PC-3 (cell line): ENCODE data around the gene IGSF3. TPM values are rescaled to one million over a fixed set of nuclear protein-coding genes. Genes with fewer than 3 reads are reported as not detected.
"Not testable (repeated sequence)": the region's sequence is repeated elsewhere in the genome, so short reads cannot be mapped to it uniquely, and the experiment has no call there.

Experiments used
- ATAC-seq: fragments of 200-7000 bp; cut with Tn5 transposase; 2 replicates; pipeline ENCODE4 v1.9.1; 2020; ENCODE audit warnings: mild to moderate bottlenecking, moderate library complexity
- BruUV-seq: library from RNA; stranded (reverse); fragments of 400-500 nt; replicated peaks from 2 replicates; lab custom pipeline; 2021; lab: Mats Ljungman, UMichigan
- CTCF ChIA-PET: fragments of 300-600 bp; sonication (Branson Sonifier 250); formaldehyde crosslinking; loops from one replicate; lab custom pipeline; 2022; ENCODE audit warnings: antibody characterized with exemption; lab: Charles Lee
- POLR2A ChIA-PET: fragments of 300-600 bp; sonication (Branson Sonifier 250); formaldehyde crosslinking; loops from one replicate; lab custom pipeline; 2022; ENCODE audit warnings: antibody characterized with exemption; ENCODE audit not compliant: unreplicated experiment; lab: Charles Lee
- DNase-seq: peaks from one replicate; pipeline ENCODE4 v3.0.0-alpha.2; 2015
- H2AFZ ChIP-seq: fragments of 300-600 bp; sonication (generic); 2 replicates; pipeline ENCODE4 v1.6.0; 2016; ENCODE audit warnings: antibody characterized with exemption, low read length
- H3F3A ChIP-seq: fragments of 300-600 bp; sonication (generic); one replicate; pipeline ENCODE4 v1.6.0; 2017; ENCODE audit warnings: antibody characterized with exemption, low read length, control low read depth, mild to moderate bottlenecking; ENCODE audit not compliant: unreplicated experiment
- H3K27ac ChIP-seq: fragments of 300-600 bp; sonication (generic); 2 replicates; pipeline ENCODE4 v1.5.1; 2016; ENCODE audit warnings: mild to moderate bottlenecking, low read length
- H3K27me3 ChIP-seq: fragments of 300-600 bp; sonication (generic); 2 replicates; pipeline ENCODE4 v1.6.1; 2016; ENCODE audit warnings: low read length, mixed read lengths
- H3K36me3 ChIP-seq: fragments of 300-600 bp; sonication (generic); 2 replicates; pipeline ENCODE4 v1.6.1; 2016; ENCODE audit warnings: low read depth, mixed run types, low read length, mixed read lengths
- H3K4me1 ChIP-seq: fragments of 300-600 bp; sonication (generic); 2 replicates; pipeline ENCODE4 v1.5.1; 2016; ENCODE audit warnings: low read length; ENCODE audit not compliant: insufficient read depth
- H3K4me2 ChIP-seq: fragments of 300-600 bp; sonication (generic); 2 replicates; pipeline ENCODE4 v1.6.0; 2016; ENCODE audit warnings: low read length
- H3K4me3 ChIP-seq: fragments of 300-600 bp; sonication (generic); 2 replicates; pipeline ENCODE4 v1.5.1; 2016; ENCODE audit warnings: mild to moderate bottlenecking, low read length, mixed read lengths
- H3K79me2 ChIP-seq: fragments of 300-600 bp; sonication (generic); 2 replicates; pipeline ENCODE4 v1.6.1; 2017; ENCODE audit warnings: low read length, mixed read lengths
- H3K9ac ChIP-seq: fragments of 300-600 bp; sonication (generic); 2 replicates; pipeline ENCODE4 v1.6.0; 2016; ENCODE audit warnings: mild to moderate bottlenecking, low read length
- H3K9me2 ChIP-seq: fragments of 300-600 bp; sonication (generic); replicated peaks from 2 replicates; pipeline ENCODE4 v1.6.1; 2016; ENCODE audit warnings: mixed run types, low read length, mixed read lengths
- H3K9me3 ChIP-seq: fragments of 300-600 bp; sonication (generic); 2 replicates; pipeline ENCODE4 v1.6.1; 2016; ENCODE audit warnings: low read length, mixed read lengths
- H4K20me1 ChIP-seq: fragments of 300-600 bp; sonication (generic); 2 replicates; pipeline ENCODE4 v1.6.1; 2016; ENCODE audit warnings: low read length, mixed read lengths
- EZH2 ChIP-seq: fragments of 300-600 bp; sonication (generic); IDR thresholded peaks from one replicate; pipeline ENCODE4 v1.6.1; 2017; ENCODE audit warnings: antibody characterized with exemption, mild to moderate bottlenecking, low read length; ENCODE audit not compliant: unreplicated experiment
- EZH2phosphoT487 ChIP-seq: fragments of 300-600 bp; sonication (generic); IDR thresholded peaks from 2 replicates; pipeline ENCODE4 v1.6.1; 2018; ENCODE audit warnings: mild to moderate bottlenecking, antibody characterized with exemption, low read length, borderline replicate concordance
- intact Hi-C: fragments of 100-400 bp; cut with micrococcal nuclease; formaldehyde crosslinking; loops from 2 replicates; pipeline ENCODE4 v1.9.0; 2023
- total RNA-seq: library from RNA; depleted of rRNA; stranded (reverse); fragments of >200 nt; gene quantifications from 2 replicates; pipeline ENCODE4 v1.2.3, GENCODE V29; 2014
- TF ChIP-seq, protein P1 (sequence below): fragments of 300-600 bp; sonication (generic); conservative IDR thresholded peaks from 2 replicates; pipeline ENCODE4 v1.5.1; 2017; ENCODE audit warnings: antibody characterized with exemption, low read depth, mild to moderate bottlenecking, low read length

The IGSF3 gene
- total RNA-seq, 1 experiment from 2014 or later: 15.5 TPM

DNA sequence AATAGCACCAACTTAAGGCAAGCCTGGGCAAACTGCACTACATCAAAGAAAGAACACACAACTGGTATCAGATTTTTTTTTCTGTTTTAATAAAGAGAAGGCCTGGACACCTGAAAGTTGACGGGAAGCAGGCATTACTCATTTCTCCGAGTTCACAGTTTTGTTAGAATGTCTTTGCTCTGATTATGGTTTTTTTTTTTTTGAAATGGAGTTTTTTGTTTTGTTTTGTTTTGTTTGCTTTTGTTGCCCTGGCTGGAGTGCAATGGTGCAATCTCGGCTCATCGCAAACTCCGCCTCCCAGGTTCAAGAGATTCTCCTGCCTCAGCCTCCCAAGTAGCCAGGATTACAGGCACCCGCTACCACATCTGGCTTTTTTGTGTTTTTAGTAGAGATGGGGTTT, 9.7 kb downstream of the IGSF3 start:
- BruUV-seq, H3K27me3 ChIP-seq, H3K36me3 ChIP-seq, H3K9me3 ChIP-seq, H3K4me2 ChIP-seq, H2AFZ ChIP-seq, POLR2A ChIA-PET, H3K9me2 ChIP-seq, ATAC-seq, H3K4me1 ChIP-seq, CTCF ChIA-PET, H3K79me2 ChIP-seq, H3K27ac ChIP-seq, H3K9ac ChIP-seq, H3K4me3 ChIP-seq, intact Hi-C loops, H3F3A ChIP-seq, DNase-seq, H4K20me1 ChIP-seq: not testable (repeated sequence)

DNA sequence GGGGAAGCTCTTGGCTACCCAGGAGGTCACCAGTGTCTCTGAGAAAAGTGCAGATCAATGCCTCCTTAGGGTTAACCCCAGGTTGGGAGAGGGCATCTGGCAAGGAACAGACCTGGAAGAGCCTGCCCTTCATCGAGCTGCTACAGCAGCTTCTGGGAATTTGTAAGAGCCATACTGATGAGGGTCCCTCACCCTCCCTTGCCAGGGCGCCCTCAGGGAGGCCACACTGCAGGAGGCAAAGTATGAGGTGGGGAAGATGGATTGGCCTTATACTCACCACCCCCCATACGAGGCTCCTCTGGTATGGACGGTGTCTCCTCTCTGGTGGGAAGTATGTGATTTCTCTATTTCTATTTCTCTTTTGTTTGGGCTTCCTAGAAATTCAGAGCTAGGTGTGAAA, 13.2 kb downstream of the IGSF3 start:
- ChIA-PET POLR2A (no interaction called here), CTCF (no interaction called here)
- DNase-seq (no peak), ATAC-seq (no peak)
- no peak overlapping the region for H2AFZ ChIP-seq
- H3F3A ChIP-seq: no peaks in the 10 kb centered on the region
- H3K27ac ChIP-seq: no peak overlapping the region
- no peaks in the 10 kb centered on the region for H3K9me3 ChIP-seq
- intact Hi-C loops: no loop called here
- H3K9ac ChIP-seq: no peak overlapping the region
- H3K4me3 ChIP-seq: no peak overlapping the region
- H3K9me2 ChIP-seq: no peaks in the 10 kb centered on the region
- H3K36me3 ChIP-seq: no peaks in the 10 kb centered on the region
- H4K20me1 ChIP-seq: no peaks in the 10 kb centered on the region
- BruUV-seq: no TSS peak
- H3K79me2 ChIP-seq: no peaks in the 10 kb centered on the region
- H3K4me2 ChIP-seq: no peak overlapping the region
- no peaks in the 10 kb centered on the region for H3K27me3 ChIP-seq
- no peaks in the 10 kb centered on the region for H3K4me1 ChIP-seq
- TF ChIP-seq EZH2phosphoT487: no peak
- TF ChIP-seq, protein P1, sequence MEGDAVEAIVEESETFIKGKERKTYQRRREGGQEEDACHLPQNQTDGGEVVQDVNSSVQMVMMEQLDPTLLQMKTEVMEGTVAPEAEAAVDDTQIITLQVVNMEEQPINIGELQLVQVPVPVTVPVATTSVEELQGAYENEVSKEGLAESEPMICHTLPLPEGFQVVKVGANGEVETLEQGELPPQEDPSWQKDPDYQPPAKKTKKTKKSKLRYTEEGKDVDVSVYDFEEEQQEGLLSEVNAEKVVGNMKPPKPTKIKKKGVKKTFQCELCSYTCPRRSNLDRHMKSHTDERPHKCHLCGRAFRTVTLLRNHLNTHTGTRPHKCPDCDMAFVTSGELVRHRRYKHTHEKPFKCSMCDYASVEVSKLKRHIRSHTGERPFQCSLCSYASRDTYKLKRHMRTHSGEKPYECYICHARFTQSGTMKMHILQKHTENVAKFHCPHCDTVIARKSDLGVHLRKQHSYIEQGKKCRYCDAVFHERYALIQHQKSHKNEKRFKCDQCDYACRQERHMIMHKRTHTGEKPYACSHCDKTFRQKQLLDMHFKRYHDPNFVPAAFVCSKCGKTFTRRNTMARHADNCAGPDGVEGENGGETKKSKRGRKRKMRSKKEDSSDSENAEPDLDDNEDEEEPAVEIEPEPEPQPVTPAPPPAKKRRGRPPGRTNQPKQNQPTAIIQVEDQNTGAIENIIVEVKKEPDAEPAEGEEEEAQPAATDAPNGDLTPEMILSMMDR: no peak
- no peak for TF ChIP-seq EZH2

DNA sequence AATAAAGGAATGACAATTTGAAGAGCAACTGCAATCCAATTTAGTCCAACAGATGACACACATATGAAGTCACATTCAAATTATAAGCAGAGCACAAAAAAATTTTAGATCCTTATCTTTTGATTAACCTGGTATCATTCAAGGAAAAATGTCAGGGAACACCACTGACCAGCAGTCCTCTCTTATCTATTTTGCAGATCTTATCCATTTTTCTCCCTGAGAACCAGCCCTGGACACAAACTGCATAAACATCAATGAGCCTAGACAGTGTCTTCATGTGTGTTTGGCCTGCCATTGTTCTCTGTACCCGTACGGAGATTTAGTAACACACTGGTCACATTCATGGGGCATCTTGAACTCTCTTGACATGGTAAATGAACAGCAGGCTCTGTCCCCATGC, 14.9 kb downstream of the IGSF3 start:
- H2AFZ ChIP-seq, POLR2A ChIA-PET, H3K79me2 ChIP-seq, H3K4me2 ChIP-seq, H3K4me1 ChIP-seq, H3K9me3 ChIP-seq, H3K36me3 ChIP-seq, H4K20me1 ChIP-seq, CTCF ChIA-PET, DNase-seq, H3K27me3 ChIP-seq, intact Hi-C loops, H3K27ac ChIP-seq, ATAC-seq, H3K4me3 ChIP-seq, H3F3A ChIP-seq, BruUV-seq, H3K9ac ChIP-seq, H3K9me2 ChIP-seq: not testable (repeated sequence)

DNA sequence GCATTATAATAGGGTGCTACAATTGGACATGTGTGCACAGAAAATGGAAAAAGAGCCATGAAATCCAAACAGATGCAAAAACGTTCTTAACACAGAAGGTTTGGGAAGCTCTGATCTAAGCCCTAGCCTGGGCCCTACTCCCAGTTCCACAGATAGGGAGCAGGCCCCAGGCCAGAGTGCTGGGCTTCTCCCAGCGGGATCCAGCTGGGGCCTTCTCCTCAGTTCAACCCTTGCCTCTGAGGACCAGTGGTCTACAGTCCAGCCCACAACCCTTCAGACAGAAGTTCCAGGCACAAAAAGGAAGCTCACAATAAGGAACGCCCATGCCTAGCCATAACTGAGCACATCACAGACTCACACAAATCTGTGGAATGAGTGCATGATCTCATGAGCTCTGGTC, 16.8 kb downstream of the IGSF3 start:
- H3K79me2 ChIP-seq, H2AFZ ChIP-seq, H3K36me3 ChIP-seq, H4K20me1 ChIP-seq, ATAC-seq, H3K4me3 ChIP-seq, CTCF ChIA-PET, H3K4me2 ChIP-seq, intact Hi-C loops, H3K27me3 ChIP-seq, H3K9ac ChIP-seq, H3K4me1 ChIP-seq, BruUV-seq, POLR2A ChIA-PET, DNase-seq, H3F3A ChIP-seq, H3K27ac ChIP-seq, H3K9me3 ChIP-seq, H3K9me2 ChIP-seq: not testable (repeated sequence)

DNA sequence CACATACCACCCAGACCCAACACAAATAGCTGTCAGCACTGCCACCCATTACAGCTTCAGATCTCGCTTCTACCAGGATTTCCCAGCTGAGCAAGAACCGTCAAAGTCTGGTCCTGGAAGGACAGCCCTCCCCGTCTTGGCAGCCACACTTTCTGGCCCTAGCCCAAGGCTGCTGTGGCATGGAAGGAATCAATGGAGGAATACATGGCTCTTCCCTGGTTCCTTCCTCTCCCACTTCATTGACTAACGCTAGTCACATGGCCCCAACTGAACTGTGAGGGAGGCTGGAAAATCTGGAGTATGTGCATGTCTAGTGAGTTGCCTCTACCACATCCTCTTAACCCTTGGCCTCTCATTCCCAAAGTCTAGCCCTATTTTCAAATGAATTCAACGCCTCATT, 18.5 kb downstream of the IGSF3 start:
- H3K36me3 ChIP-seq, CTCF ChIA-PET, H3K4me3 ChIP-seq, H2AFZ ChIP-seq, H3F3A ChIP-seq, H3K27ac ChIP-seq, H3K9me2 ChIP-seq, H3K79me2 ChIP-seq, H3K4me1 ChIP-seq, POLR2A ChIA-PET, ATAC-seq, DNase-seq, BruUV-seq, H4K20me1 ChIP-seq, H3K9me3 ChIP-seq, H3K4me2 ChIP-seq, intact Hi-C loops, H3K9ac ChIP-seq, H3K27me3 ChIP-seq: not testable (repeated sequence)

DNA sequence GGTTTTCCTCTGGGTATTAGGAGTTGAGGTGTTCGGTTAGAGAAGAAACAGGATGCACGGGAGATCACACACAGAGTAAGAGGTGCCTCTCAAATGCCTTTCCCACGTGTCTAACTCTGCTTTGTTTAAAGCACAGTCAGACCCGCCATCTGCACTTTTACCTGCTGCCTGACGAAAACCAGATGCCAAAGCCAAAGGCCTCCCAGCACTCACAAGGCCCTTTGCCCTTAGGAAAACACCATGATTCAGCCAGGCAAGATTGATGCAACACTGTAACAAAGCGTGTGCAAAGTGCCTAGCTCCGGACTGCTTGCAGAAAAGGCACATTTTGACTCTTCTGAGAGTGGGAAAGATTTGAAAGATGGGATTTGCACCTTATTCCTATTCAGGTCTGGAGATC, 19.2 kb downstream of the IGSF3 start:
- BruUV-seq: not testable (repeated sequence)

More for the DNA sequence above, 19.2 kb downstream of the IGSF3 start:
- H3K4me2 ChIP-seq, H3K36me3 ChIP-seq, H3K9me3 ChIP-seq, H3F3A ChIP-seq, DNase-seq, H3K9me2 ChIP-seq, intact Hi-C loops, H3K27me3 ChIP-seq, CTCF ChIA-PET, H4K20me1 ChIP-seq, H3K79me2 ChIP-seq, H3K27ac ChIP-seq, ATAC-seq, H3K9ac ChIP-seq, POLR2A ChIA-PET, H2AFZ ChIP-seq, H3K4me3 ChIP-seq: not testable (repeated sequence)
- peaks cover 11% of the 10 kb centered on the region; the same call in 1 of the 2 replicates for H3K4me1 ChIP-seq
